ENCODE measurements around the gene CCDC170. TPM values are rescaled to one million over a fixed set of nuclear protein-coding genes. Genes with fewer than 3 reads are reported as not detected.

CCDC170 gene
- total and polyA plus RNA-seq, 2 of the 8 experiments (the other 6 are each of a cell fraction or from before 2014, with no cell fraction given): 0.06 to 0.09 TPM

GRCh38 chr6:151635741-151636140, 141.9 kb downstream of the CCDC170 start:
- H2BK5ac ChIP-seq (ENCODE audit: low read depth, low read length): no peak overlapping the region
- TF ChIP-seq TAF1 (IDR thresholded peaks at IDR 0.05; ENCODE audit: low read depth, low read length) (no peak), RBBP5 (IDR thresholded peaks at IDR 0.05; ENCODE audit: borderline replicate concordance, low read depth, low read length) (no peak), SP1 (IDR thresholded peaks at IDR 0.05; ENCODE audit: low read depth, low read length) (no peak), EGR1 (IDR thresholded peaks at IDR 0.05; ENCODE audit: borderline replicate concordance, low read depth, low read length) (no peak), ATF2 (IDR thresholded peaks at IDR 0.05; ENCODE audit: low read length) (no peak), KDM5A (IDR thresholded peaks at IDR 0.05; ENCODE audit: low read length) (no peak)
- no peak overlapping the region for H3K9ac ChIP-seq (replicated peaks in 1 of 4; ENCODE audit: extremely low read depth in 1 of 4, low read depth in 3 of 4, low read length in 3 of 4)
- no peaks in the 10 kb centered on the region for H3K9me3 ChIP-seq (ENCODE audit: insufficient read depth in 2 of 2, low read depth in 1 of 2, low read length in 1 of 2)
- H2AK5ac ChIP-seq (ENCODE audit: low read depth, low read length): no peak overlapping the region
- DNase-seq (ENCODE audit: low read depth in 1 of 2, low spot score in 2 of 2) (no peak), FAIRE-seq (no peak)
- no peak overlapping the region for H2BK20ac ChIP-seq (ENCODE audit: low read length)
- H4K20me1 ChIP-seq (replicated peaks in 1 of 2; ENCODE audit: control insufficient read depth in 1 of 2, insufficient read depth in 2 of 2, low read length in 2 of 2): no peaks in the 10 kb centered on the region
- H2BK12ac ChIP-seq (ENCODE audit: low read depth, low read length): no peak overlapping the region
- H3K27me3 ChIP-seq (replicated peaks in 1 of 4; ENCODE audit: control insufficient read depth in 3 of 4, extremely low read depth in 1 of 4, insufficient read depth in 3 of 4, low read length in 3 of 4): no peaks in the 10 kb centered on the region
- no peak overlapping the region for H4K8ac ChIP-seq (ENCODE audit: extremely low read depth, insufficient read depth, low read length)
- no peak overlapping the region for H3K23ac ChIP-seq (ENCODE audit: insufficient read length)
- H3K79me1 ChIP-seq (ENCODE audit: low read depth, low read length): no peaks in the 10 kb centered on the region
- H3K27ac ChIP-seq (ENCODE audit: low read depth, low read length): no peak overlapping the region
- CTCF ChIA-PET (ENCODE audit: partially characterized antibody): no interaction called here
- POLR2A ChIA-PET (ENCODE audit: partially characterized antibody): no interaction called here
- H3K56ac ChIP-seq (replicated peaks; ENCODE audit: insufficient read length, low read depth, low read length): no peak overlapping the region
- H3K23me2 ChIP-seq (ENCODE audit: low read depth, low read length): no peaks in the 10 kb centered on the region
- H3K4me1 ChIP-seq (replicated peaks in 1 of 4; ENCODE audit: control insufficient read depth in 3 of 4, insufficient read depth in 4 of 4, low read length in 3 of 4): no peaks in the 10 kb centered on the region
- no peak overlapping the region for H2BK15ac ChIP-seq (ENCODE audit: low read length)
- no peak overlapping the region for H2BK120ac ChIP-seq (replicated peaks; ENCODE audit: low read depth, low read length)
- H3K4me2 ChIP-seq (ENCODE audit: insufficient read depth in 1 of 2, low read depth in 2 of 2, low read length in 2 of 2): no peak overlapping the region
- H3K14ac ChIP-seq (ENCODE audit: insufficient read length): no peak overlapping the region
- H3K4me3 ChIP-seq (ENCODE audit: extremely low read depth in 1 of 4, insufficient read depth in 2 of 4, low read depth in 3 of 4, low read length in 4 of 4): no peak overlapping the region
- H3K18ac ChIP-seq (ENCODE audit: extremely low read depth, low read length): no peak overlapping the region
- no peak overlapping the region for H4K91ac ChIP-seq (replicated peaks; ENCODE audit: insufficient read length, low read length)
- WGBS, 2 experiments (ENCODE audit: extremely low coverage in 1 of 2, insufficient coverage in 1 of 2, insufficient read length in 1 of 2, insufficient replicate concordance in 2 of 2, low coverage in 1 of 2, low lambda C conversion rate in 2 of 2, missing lambda C conversion rate in 1 of 2): 91% methylated on average over 2 of the region's 3 CpGs; no CpG with 5 or more reads in 1 of the 2 experiments
- H4K5ac ChIP-seq (ENCODE audit: insufficient read length, low read depth, low read length): no peak overlapping the region
- no peak overlapping the region for H2AFZ ChIP-seq (ENCODE audit: low read length)
- H3K79me2 ChIP-seq (ENCODE audit: control insufficient read depth in 1 of 2, insufficient read depth in 2 of 2, low read length in 2 of 2): no peaks in the 10 kb centered on the region
- no peak overlapping the region for H3K4ac ChIP-seq (replicated peaks; ENCODE audit: insufficient read length, low read depth, low read length)
- H3K36me3 ChIP-seq (ENCODE audit: control insufficient read depth in 2 of 4, insufficient read depth in 4 of 4, low read length in 3 of 4): no peaks in the 10 kb centered on the region
